Measurements from ENCODE around the gene TLE4.

The TLE4 gene

DNA sequence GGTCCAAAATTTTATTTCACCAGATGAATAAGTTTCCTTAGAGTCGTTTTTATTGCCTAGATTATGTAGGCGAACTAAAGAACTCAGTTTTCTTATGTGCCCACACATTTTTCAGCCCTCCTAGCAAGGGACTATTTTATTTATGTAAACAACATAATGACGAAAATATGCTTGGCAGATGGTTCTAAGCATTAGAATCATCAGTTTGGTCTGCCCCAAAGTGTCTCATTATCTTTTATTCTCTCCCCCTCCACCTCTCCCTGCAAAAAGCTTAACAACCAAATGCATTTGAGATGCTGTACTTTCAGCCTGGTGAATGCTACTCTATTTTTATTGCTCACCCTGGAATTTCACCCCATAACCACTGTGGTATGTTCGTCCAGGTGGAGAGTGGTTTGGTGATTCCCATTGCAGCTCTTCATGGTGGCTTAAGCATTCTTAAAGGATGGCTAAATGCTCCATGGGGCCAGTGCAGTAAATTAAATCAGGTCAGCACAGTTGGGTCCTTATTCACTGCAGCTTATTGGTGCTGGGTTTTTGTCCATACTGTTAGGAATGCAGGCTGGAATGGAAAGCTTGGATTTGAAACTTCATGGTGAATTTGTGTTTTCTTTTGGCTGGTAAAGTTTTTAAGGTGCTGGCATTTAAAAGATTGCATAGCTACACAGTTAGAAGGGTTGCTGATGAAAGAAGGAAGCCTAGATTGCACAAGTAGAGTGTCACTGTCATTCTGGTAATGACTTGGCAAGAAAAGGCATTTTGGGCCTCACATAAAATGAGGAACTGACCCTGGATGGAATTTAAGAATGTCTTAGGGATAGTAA, 39.2 kb downstream of the TLE4 start:
- FAIRE-seq = no peak

DNA sequence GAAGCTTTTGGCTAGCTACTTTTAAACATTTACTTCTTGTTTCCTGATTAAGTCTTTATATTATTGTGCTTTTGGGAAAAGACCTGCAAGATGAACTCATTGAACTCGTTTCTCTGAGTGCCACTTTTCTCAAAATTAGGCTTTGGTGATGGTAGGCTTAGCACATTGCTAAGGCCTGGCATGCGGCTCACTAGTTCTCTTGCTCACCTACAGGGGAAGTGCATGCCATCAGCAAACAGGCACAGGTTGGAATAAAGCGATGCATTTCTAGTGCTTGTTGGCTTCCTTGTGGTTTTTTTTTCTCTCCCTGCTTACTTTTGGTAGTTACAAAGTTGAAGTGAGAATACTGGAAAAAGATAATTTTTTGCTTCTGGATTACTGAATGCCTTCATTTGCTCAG, 41.4 kb downstream of the TLE4 start:
- FAIRE-seq = no peak
- no peak for DNase-seq (ENCODE audit: insufficient read length, low spot score)
- TF ChIP-seq SPI1 (IDR thresholded peaks at IDR 0.05; ENCODE audit: low read depth, low read length) (no peak), POLR2AphosphoS5 (IDR thresholded peaks at IDR 0.05; ENCODE audit: low read depth, low read length) (no peak), POU2F2 (IDR thresholded peaks at IDR 0.05; ENCODE audit: low read depth, low read length) (no peak), PAX5 (IDR thresholded peaks at IDR 0.05; ENCODE audit: insufficient read depth, low read length, severe bottlenecking) (no peak), TAF1 (IDR thresholded peaks at IDR 0.05; ENCODE audit: low read depth, low read length) (no peak), POLR2A (IDR thresholded peaks at IDR 0.05; ENCODE audit: low read depth, low read length) (no peak)

More for the DNA sequence above, 39.2 kb downstream of the TLE4 start:
- TF ChIP-seq POU2F2 (IDR thresholded peaks at IDR 0.05; ENCODE audit: low read depth, low read length) (no peak), SPI1 (IDR thresholded peaks at IDR 0.05; ENCODE audit: low read depth, low read length) (peak; percentile 85)
- DNase-seq (ENCODE audit: insufficient read length, low spot score) = no peak

DNA sequence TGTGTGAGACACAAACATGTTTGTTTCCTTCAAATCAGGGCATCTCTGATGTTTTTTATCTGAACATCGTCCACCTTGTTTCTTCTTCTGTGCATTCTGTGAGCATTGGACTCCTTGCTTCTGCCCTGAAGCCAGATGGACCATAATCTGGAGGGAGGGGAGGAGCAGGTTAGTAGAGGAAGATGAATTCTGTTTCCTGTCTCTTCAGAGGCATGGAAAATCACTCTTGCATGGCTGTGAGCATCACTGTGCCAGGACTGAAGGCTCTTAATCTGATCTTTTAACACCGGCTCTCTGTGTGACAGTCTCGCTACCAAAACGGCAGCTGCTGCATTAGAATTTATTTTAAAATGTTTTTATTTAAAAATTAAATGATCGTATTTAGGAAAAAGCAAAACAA, 43.3 kb downstream of the TLE4 start:
- TF ChIP-seq TAF1 (IDR thresholded peaks at IDR 0.05; ENCODE audit: low read depth, low read length) (no peak), POLR2A (IDR thresholded peaks at IDR 0.05; ENCODE audit: low read depth, low read length) (no peak), POLR2AphosphoS5 (IDR thresholded peaks at IDR 0.05; ENCODE audit: low read depth, low read length) (no peak), POU2F2 (IDR thresholded peaks at IDR 0.05; ENCODE audit: low read depth, low read length) (no peak), SPI1 (IDR thresholded peaks at IDR 0.05; ENCODE audit: low read depth, low read length) (no peak), PAX5 (IDR thresholded peaks at IDR 0.05; ENCODE audit: insufficient read depth, low read length, severe bottlenecking) (no peak)
- FAIRE-seq (no peak), DNase-seq (ENCODE audit: insufficient read length, low spot score) (no peak)

DNA sequence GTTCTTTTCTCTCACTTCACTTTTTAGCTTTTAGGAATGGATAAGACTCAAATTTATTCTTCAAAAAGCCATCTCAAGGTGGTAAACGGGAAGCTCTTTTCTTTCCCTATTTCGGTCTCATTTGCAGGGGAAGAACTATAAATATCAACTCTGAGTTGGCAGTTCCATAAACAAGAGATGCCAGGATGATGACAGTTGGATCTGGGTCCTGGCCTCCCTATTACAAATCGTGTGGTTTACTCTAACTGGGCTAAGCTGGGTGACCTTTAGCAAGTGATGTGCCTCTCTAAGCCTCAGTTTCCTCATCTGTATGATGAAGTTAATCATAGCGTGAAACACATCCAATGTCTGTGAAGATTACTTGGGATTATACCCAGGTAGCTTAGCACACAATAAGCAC, 44.2 kb downstream of the TLE4 start:
- TF ChIP-seq POLR2AphosphoS5 (IDR thresholded peaks at IDR 0.05; ENCODE audit: low read depth, low read length) (no peak), POU2F2 (IDR thresholded peaks at IDR 0.05; ENCODE audit: low read depth, low read length) (no peak), TAF1 (IDR thresholded peaks at IDR 0.05; ENCODE audit: low read depth, low read length) (no peak), POLR2A (IDR thresholded peaks at IDR 0.05; ENCODE audit: low read depth, low read length) (no peak), PAX5 (IDR thresholded peaks at IDR 0.05; ENCODE audit: insufficient read depth, low read length, severe bottlenecking) (no peak), SPI1 (IDR thresholded peaks at IDR 0.05; ENCODE audit: low read depth, low read length) (no peak)
- FAIRE-seq (no peak), DNase-seq (ENCODE audit: insufficient read length, low spot score) (no peak)

DNA sequence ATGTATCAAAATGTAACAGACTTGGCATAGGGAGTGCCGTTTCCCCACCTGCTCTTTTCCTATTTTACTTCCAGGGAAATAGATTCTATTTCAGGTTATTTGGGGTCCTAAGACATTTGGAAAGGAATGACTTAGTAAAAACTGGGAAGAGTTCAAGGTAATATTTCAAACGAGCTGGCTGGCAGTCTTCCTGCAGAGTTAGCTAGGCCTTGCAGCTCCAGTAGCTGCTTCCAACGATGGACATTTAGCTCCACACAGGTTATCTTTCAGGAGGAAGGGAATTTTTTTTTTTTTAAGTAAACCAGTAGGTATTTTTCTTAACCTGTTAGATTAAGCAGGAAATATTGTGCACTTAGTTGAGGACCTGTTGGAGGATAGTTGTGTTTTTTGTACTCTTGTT, 45.2 kb downstream of the TLE4 start:
- no peak for FAIRE-seq
- no peak for DNase-seq (ENCODE audit: insufficient read length, low spot score)
- TF ChIP-seq PAX5 (IDR thresholded peaks at IDR 0.05; ENCODE audit: insufficient read depth, low read length, severe bottlenecking) (no peak), POLR2A (IDR thresholded peaks at IDR 0.05; ENCODE audit: low read depth, low read length) (no peak), POLR2AphosphoS5 (IDR thresholded peaks at IDR 0.05; ENCODE audit: low read depth, low read length) (no peak), SPI1 (IDR thresholded peaks at IDR 0.05; ENCODE audit: low read depth, low read length) (no peak)

DNA sequence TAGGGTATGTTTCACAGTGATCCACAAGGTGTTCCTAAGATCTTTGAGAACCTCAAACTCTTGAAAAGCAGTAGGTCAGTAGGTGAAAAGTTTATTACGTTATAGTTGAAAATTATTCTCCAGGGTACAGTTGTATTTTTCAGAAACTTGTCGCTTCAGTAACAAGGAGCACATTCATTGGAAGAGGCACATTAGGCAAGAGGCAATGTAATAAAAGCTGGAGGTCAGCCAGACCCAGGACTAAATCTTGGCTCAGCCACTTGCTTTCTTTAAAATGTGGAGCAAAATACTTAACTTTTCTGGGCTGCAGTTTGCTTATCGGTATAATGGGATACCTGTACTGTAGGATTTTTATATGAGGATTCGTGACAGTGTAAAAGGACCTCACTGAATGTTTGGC, 45.6 kb downstream of the TLE4 start:
- no peak for FAIRE-seq
- no peak for TF ChIP-seq POLR2A (IDR thresholded peaks at IDR 0.05; ENCODE audit: low read depth, low read length)
- no peak for TF ChIP-seq PAX5 (IDR thresholded peaks at IDR 0.05; ENCODE audit: insufficient read depth, low read length, severe bottlenecking)
- no peak for TF ChIP-seq POU2F2 (IDR thresholded peaks at IDR 0.05; ENCODE audit: low read depth, low read length)
- TF ChIP-seq TAF1 (IDR thresholded peaks at IDR 0.05; ENCODE audit: low read depth, low read length) = no peak
- TF ChIP-seq SPI1 (IDR thresholded peaks at IDR 0.05; ENCODE audit: low read depth, low read length) = no peak
- TF ChIP-seq POLR2AphosphoS5 (IDR thresholded peaks at IDR 0.05; ENCODE audit: low read depth, low read length) = no peak
- no peak for DNase-seq (ENCODE audit: insufficient read length, low spot score)

DNA sequence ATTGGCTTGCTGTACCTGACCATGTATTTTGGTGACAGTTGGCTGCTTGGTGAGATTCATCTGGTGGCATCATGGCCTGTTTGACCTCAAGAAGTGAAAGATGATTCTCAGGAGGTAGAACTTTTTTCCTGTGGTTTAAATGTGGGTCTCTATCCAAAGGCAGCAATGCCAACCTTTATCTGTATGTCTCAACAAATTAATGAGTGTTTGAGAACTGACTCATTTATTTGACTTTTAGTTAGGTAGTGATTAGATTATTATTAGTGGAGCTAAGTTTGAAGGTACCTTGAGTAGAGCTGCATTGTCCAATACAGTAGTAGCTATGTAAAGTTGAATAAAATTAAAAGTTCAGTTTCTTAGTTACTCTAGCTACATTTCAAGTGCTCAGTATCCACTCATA, 48.2 kb downstream of the TLE4 start:
- TF ChIP-seq SPI1 (IDR thresholded peaks at IDR 0.05; ENCODE audit: low read depth, low read length) = no peak
- no peak for TF ChIP-seq POLR2AphosphoS5 (IDR thresholded peaks at IDR 0.05; ENCODE audit: low read depth, low read length)
- no peak for TF ChIP-seq POU2F2 (IDR thresholded peaks at IDR 0.05; ENCODE audit: low read depth, low read length)
- TF ChIP-seq TAF1 (IDR thresholded peaks at IDR 0.05; ENCODE audit: low read depth, low read length) = no peak
- no peak for TF ChIP-seq POLR2A (IDR thresholded peaks at IDR 0.05; ENCODE audit: low read depth, low read length)
- TF ChIP-seq PAX5 (IDR thresholded peaks at IDR 0.05; ENCODE audit: insufficient read depth, low read length, severe bottlenecking) = no peak
- DNase-seq (ENCODE audit: insufficient read length, low spot score) = no peak
- FAIRE-seq = no peak

DNA sequence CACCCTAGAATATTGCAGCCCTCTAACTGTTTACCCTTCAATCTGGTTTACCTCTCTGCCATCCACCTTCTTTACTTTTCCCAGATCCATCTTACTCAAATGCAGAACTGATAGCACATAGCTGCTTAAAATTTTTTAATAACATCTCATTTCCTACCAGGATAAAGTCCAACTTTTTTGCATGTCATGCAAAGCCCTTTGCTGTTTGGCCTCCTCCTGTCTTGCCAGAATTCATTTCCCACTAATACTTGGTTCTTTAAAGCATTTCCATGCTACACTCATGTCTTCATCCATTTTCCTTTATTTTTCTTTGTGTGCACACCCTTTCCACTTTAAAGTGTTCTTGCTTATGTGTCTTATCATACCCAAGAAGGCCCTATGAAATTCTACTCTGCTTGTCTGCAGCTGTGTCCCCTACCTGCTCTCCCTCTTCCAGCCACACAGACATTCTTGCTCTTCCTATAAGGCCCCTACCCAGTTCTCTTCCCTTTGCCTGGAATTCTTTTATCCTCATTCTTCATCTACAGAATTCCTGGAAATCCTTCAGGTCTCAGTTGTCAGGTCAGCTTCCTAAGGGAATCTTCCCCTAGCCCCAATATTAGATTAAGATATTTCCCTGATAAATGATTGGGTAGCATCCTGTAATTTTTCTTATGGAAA, 50.3 kb downstream of the TLE4 start:
- FAIRE-seq = no peak
- TF ChIP-seq POLR2A (IDR thresholded peaks at IDR 0.05; ENCODE audit: low read depth, low read length) = no peak
- no peak for TF ChIP-seq POLR2AphosphoS5 (IDR thresholded peaks at IDR 0.05; ENCODE audit: low read depth, low read length)
- TF ChIP-seq TAF1 (IDR thresholded peaks at IDR 0.05; ENCODE audit: low read depth, low read length) = no peak
- TF ChIP-seq PAX5 (IDR thresholded peaks at IDR 0.05; ENCODE audit: insufficient read depth, low read length, severe bottlenecking) = no peak
- no peak for TF ChIP-seq SPI1 (IDR thresholded peaks at IDR 0.05; ENCODE audit: low read depth, low read length)
- no peak for TF ChIP-seq POU2F2 (IDR thresholded peaks at IDR 0.05; ENCODE audit: low read depth, low read length)
- no peak for DNase-seq (ENCODE audit: insufficient read length, low spot score)

DNA sequence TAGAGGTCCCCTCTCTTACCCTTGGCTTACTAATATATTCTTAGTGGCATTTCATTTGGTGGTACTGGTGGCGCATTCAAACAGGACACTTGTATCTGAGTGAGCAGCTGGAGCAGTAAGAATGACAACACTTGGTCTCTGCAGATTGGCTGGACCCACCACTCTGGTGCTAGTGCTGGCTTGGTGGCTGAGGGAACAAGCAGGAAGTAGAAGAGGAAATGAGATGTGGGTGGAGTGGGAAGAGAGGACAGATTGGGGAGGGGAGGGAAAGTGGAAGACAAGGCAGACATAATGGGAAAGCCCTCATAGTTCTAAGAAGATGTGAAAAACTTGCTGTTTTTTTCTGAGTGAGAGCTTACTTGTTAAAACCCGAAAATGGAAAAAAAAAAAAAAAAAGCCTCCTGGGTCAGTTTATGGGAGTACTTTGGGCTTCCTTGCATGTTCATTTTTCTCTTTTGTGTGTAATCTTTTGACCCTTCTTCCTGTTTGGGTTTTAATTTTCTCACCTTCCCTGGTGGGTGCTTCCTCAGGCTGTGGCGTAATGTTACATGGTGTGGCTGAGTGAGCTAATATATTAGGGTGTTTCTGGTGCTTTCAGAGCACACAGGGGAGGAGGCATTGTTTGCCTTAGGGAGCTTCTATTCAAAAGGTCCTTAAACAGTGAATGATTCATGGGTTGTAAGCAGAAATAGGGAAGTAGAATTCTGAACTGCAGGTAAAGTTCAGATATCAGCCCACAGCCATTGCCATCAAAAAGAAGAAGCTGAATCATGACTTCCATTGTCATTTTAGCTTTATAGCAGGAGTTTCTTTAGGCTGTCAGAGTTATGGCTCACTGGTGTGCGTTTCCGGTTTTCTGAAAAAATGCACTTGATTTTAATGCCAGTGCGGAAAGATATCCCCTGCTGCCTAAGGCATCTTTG, 52.3 kb downstream of the TLE4 start:
- FAIRE-seq (no peak), DNase-seq (ENCODE audit: insufficient read length, low spot score) (no peak)
- no peak for TF ChIP-seq TAF1 (IDR thresholded peaks at IDR 0.05; ENCODE audit: low read depth, low read length)
- no peak for TF ChIP-seq POLR2A (IDR thresholded peaks at IDR 0.05; ENCODE audit: low read depth, low read length)
- TF ChIP-seq SPI1 (IDR thresholded peaks at IDR 0.05; ENCODE audit: low read depth, low read length) = peak; percentile 22; the same call in 1 of the 2 replicates

Measured in GM12891 (cell line).